CD14-positive monocyte (primary cell): Measurements from ENCODE around the gene TRIM59. TPM values are rescaled to one million over a fixed set of nuclear protein-coding genes. Genes with fewer than 3 reads are reported as not detected.

Experiments
- DNase-seq, 3 donors: peaks; one replicate each; pipeline ENCODE4 v3.0.0-alpha.2; 2011 to 2022
- H2AFZ ChIP-seq: 2 replicates; pipeline ENCODE4 v1.6.0; 2012; ENCODE audit warnings: mild to moderate bottlenecking, low read depth, low read length, inconsistent platforms; ENCODE audit not compliant: insufficient read depth, poor library complexity, severe bottlenecking
- H3K27ac ChIP-seq, 2 donors: 1 replicate in 1 of 2; 2 replicates in 1 of 2; pipeline ENCODE4 v1.5.1; 2012 to 2013; ENCODE audit warnings: low read length in 2 of 2, control low read depth in 1 of 2, inconsistent platforms in 1 of 2, low read depth in 1 of 2, mild to moderate bottlenecking in 1 of 2
- H3K27me3 ChIP-seq, 2 donors: one replicate each; pipeline versions ENCODE4 v1.6.0 to v1.6.1; 2011 to 2013; ENCODE audit warnings: low read length in 2 of 2; ENCODE audit not compliant: control insufficient read depth in 2 of 2, insufficient read depth in 2 of 2
- H3K36me3 ChIP-seq, 2 donors: replicated peaks in 1 of 2; 1 replicate in 1 of 2; 2 replicates in 1 of 2; pipeline versions ENCODE4 v1.5.1 to v1.6.1; 2012 to 2013; ENCODE audit warnings: low read length in 2 of 2, control low read depth in 1 of 2, inconsistent platforms in 1 of 2, mild to moderate bottlenecking in 1 of 2; ENCODE audit not compliant: insufficient read depth in 2 of 2, control insufficient read depth in 1 of 2
- H3K4me1 ChIP-seq, 2 donors: 1 replicate in 1 of 2; 2 replicates in 1 of 2; pipeline versions ENCODE4 v1.5.1 to v1.6.1; 2012 to 2013; ENCODE audit warnings: low read length in 2 of 2, control low read depth in 1 of 2, inconsistent platforms in 1 of 2, mild to moderate bottlenecking in 1 of 2, moderate library complexity in 1 of 2; ENCODE audit not compliant: insufficient read depth in 2 of 2, control insufficient read depth in 1 of 2
- H3K4me2 ChIP-seq: replicated peaks from 2 replicates; pipeline ENCODE3; 2012; ENCODE audit warnings: low read length, moderate library complexity, mild to moderate bottlenecking; ENCODE audit not compliant: poor library complexity, severe bottlenecking; ENCODE audit errors: extremely low read depth
- H3K4me3 ChIP-seq, 3 experiments: fragments of 200-600 bp in 1 of 3; sonication (generic) in 1 of 3; replicated peaks in 1 of 3; 1 replicate in 2 of 3; 2 replicates in 1 of 3; pipeline ENCODE4 v1.5.1; 2011 to 2013; ENCODE audit warnings: low read length in 3 of 3, mild to moderate bottlenecking in 3 of 3, control low read depth in 2 of 3, low read depth in 2 of 3, inconsistent platforms in 1 of 3, moderate library complexity in 1 of 3
- H3K79me2 ChIP-seq: 2 replicates; pipeline ENCODE4 v1.6.0; 2012; ENCODE audit warnings: mild to moderate bottlenecking, control low read depth, inconsistent platforms, low read length, moderate library complexity; ENCODE audit not compliant: insufficient read depth
- H3K9ac ChIP-seq: 2 replicates; pipeline ENCODE4 v1.6.0; 2017; ENCODE audit warnings: low read length, mild to moderate bottlenecking; ENCODE audit not compliant: insufficient read depth, poor library complexity, severe bottlenecking
- H3K9me3 ChIP-seq, 2 donors: replicated peaks in 1 of 2; 1 replicate in 1 of 2; 2 replicates in 1 of 2; pipeline versions ENCODE4 v1.5.1 to v1.6.1; 2012 to 2013; ENCODE audit warnings: low read length in 2 of 2, control low read depth in 1 of 2; ENCODE audit not compliant: control insufficient read depth in 1 of 2, insufficient read depth in 1 of 2
- H4K20me1 ChIP-seq: 2 replicates; pipeline ENCODE4 v1.6.0; 2012; ENCODE audit warnings: mild to moderate bottlenecking, low read length, control low read depth, moderate library complexity; ENCODE audit not compliant: insufficient read depth
- H3K27ac Mint-ChIP-seq, 7 donors: one replicate each; pipeline ENCODE4 v1.8.0; 2020; ENCODE audit warnings: mild to moderate bottlenecking in 7 of 7, mixed read lengths in 7 of 7, moderate library complexity in 6 of 7, inconsistent platforms in 2 of 7
- H3K27me3 Mint-ChIP-seq, 3 donors: one replicate each; pipeline ENCODE4 v1.8.0; 2021 to 2022; ENCODE audit warnings: low read depth in 3 of 3, mild to moderate bottlenecking in 3 of 3, mixed read lengths in 3 of 3, moderate library complexity in 3 of 3, inconsistent platforms in 1 of 3
- H3K36me3 Mint-ChIP-seq, 2 donors: one replicate each; pipeline ENCODE4 v1.8.0; 2020; ENCODE audit warnings: mixed read lengths in 2 of 2, inconsistent platforms in 1 of 2, mild to moderate bottlenecking in 1 of 2
- H3K4me1 Mint-ChIP-seq: one replicate; pipeline ENCODE4 v1.8.0; 2020; ENCODE audit warnings: mild to moderate bottlenecking, mixed read lengths
- H3K4me3 Mint-ChIP-seq, 2 donors: one replicate each; pipeline ENCODE4 v1.8.0; 2020; ENCODE audit warnings: mild to moderate bottlenecking in 2 of 2, mixed read lengths in 2 of 2, moderate library complexity in 1 of 2
- H3K9me3 Mint-ChIP-seq, 7 donors: one replicate each; pipeline ENCODE4 v1.8.0; 2020 to 2022; ENCODE audit warnings: mixed read lengths in 7 of 7, mild to moderate bottlenecking in 6 of 7, moderate library complexity in 6 of 7, inconsistent platforms in 2 of 7
- WGBS: methylation state at CpG from one replicate; pipeline ENCODE4 v1.1.5; 2013; ENCODE audit warnings: missing lambda C conversion rate; ENCODE audit not compliant: insufficient coverage; 5-methylcytosine and 5-hydroxymethylcytosine counted together
- intact Hi-C, 2 donors: fragments of 100-400 bp; cut with micrococcal nuclease; formaldehyde crosslinking; loops; one replicate each; pipeline versions ENCODE4 v1.15.0 to v1.15.1; 2023
- polyA plus RNA-seq, 3 donors: library from polyadenylated mRNA; depleted of rRNA in 1 of 3; unstranded in 2 of 3; stranded (reverse) in 1 of 3; fragments of 300-500 nt in 2 of 3; fragments of >200 nt in 1 of 3; fragmentation: Illumina TruSeq in 2 of 3; gene quantifications; 1 replicate in 2 of 3; 2 replicates in 1 of 3; pipeline ENCODE4 v1.2.3, GENCODE V29; 2012 to 2021
- TF ChIP-seq, protein P1 (sequence below): fragments of 200-600 bp; IDR thresholded peaks from one replicate; pipeline ENCODE4 v1.8.0; 2022; ENCODE audit warnings: antibody characterized with exemption, mild to moderate bottlenecking

TRIM59 gene
- polyA plus RNA-seq, 3 donors, result 2.5 to 4.2 (median 4.2) TPM

DNA sequence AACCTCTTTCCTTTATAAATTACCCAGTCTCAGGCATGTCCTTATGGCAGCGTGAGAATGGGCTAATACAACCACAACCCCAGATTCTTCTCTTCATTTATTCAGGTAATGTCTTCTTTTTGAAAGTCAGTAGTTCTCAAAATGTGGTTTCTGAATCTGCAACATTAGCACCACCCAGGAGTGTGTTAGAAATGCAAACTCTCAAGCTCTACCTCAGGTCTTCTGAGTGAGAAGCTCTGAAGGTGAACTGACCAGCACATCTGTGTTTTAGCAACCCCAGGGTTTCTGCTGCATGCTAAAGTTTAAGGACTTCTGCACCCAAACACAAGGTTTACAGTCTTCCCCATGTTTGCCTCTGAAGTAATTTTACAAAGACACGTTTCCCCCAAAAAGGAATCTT, 22.3 kb upstream of the TRIM59 start:
- no peaks in the 10 kb centered on the region for H3K4me1 ChIP-seq
- Mint-ChIP-seq H3K4me3 (no peak overlapping the region), H3K4me1 (peaks cover 7% of the 10 kb centered on the region), H3K27me3 (peaks cover 0 to 1% (median 0%) of the 10 kb centered on the region in 3 donors), H3K9me3 (peaks cover 2 to 26% (median 18%) of the 10 kb centered on the region in 7 donors), H3K36me3 (no peaks in the 10 kb centered on the region), H3K27ac (no peak overlapping the region)
- no CpG with 5 or more reads among the region's 2 CpGs for WGBS
- H3K4me2 ChIP-seq, result no peak overlapping the region
- peaks cover 15 to 21% of the 10 kb centered on the region in 2 donors for H3K9me3 ChIP-seq
- H3K27ac ChIP-seq, result no peak overlapping the region
- no peaks in the 10 kb centered on the region for H3K36me3 ChIP-seq
- H3K79me2 ChIP-seq, result no peaks in the 10 kb centered on the region
- H2AFZ ChIP-seq, result no peak overlapping the region
- no peak overlapping the region for H3K4me3 ChIP-seq
- no peak for DNase-seq
- TF ChIP-seq, protein P1, sequence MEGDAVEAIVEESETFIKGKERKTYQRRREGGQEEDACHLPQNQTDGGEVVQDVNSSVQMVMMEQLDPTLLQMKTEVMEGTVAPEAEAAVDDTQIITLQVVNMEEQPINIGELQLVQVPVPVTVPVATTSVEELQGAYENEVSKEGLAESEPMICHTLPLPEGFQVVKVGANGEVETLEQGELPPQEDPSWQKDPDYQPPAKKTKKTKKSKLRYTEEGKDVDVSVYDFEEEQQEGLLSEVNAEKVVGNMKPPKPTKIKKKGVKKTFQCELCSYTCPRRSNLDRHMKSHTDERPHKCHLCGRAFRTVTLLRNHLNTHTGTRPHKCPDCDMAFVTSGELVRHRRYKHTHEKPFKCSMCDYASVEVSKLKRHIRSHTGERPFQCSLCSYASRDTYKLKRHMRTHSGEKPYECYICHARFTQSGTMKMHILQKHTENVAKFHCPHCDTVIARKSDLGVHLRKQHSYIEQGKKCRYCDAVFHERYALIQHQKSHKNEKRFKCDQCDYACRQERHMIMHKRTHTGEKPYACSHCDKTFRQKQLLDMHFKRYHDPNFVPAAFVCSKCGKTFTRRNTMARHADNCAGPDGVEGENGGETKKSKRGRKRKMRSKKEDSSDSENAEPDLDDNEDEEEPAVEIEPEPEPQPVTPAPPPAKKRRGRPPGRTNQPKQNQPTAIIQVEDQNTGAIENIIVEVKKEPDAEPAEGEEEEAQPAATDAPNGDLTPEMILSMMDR, result no peak
- no peaks in the 10 kb centered on the region for H4K20me1 ChIP-seq
- intact Hi-C loops, result no loop called here
- H3K27me3 ChIP-seq, result no peaks in the 10 kb centered on the region
- no peak overlapping the region for H3K9ac ChIP-seq

DNA sequence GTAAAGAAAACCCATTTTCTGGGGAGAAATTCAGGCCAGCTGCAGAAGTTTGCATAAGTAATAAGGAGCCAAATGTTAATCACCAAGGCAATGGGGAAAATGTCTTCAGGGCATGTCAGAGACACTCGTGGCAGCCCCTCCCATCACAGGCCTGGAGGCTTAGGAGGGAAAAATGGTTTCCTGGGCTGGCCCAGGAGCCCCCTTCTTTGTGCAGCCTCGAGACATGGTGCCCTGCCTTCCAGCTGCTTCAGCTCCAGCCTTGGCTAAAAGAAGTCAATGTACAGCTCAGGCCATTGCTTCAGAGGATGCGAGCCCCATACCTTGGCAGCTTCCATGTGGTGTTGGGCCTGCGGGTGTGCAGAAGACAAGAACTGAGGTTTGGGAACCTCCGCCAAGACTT, 20.6 kb upstream of the TRIM59 start:
- Histone ChIP-seq H2AFZ (no peak overlapping the region), H3K9me3 (peaks cover 15 to 21% of the 10 kb centered on the region in 2 donors), H3K4me2 (no peak overlapping the region), H3K4me3 (no peak overlapping the region), H4K20me1 (no peaks in the 10 kb centered on the region), H3K9ac (no peak overlapping the region), H3K79me2 (no peaks in the 10 kb centered on the region), H3K27me3 (no peaks in the 10 kb centered on the region), H3K27ac (no peak overlapping the region), H3K36me3 (no peaks in the 10 kb centered on the region), H3K4me1 (no peaks in the 10 kb centered on the region)
- no peak overlapping the region for H3K27ac Mint-ChIP-seq
- no peak for DNase-seq
- H3K4me1 Mint-ChIP-seq, result peaks cover 7% of the 10 kb centered on the region
- peaks cover 2 to 26% (median 18%) of the 10 kb centered on the region in 7 donors for H3K9me3 Mint-ChIP-seq
- TF ChIP-seq, protein P1, result no peak
- H3K4me3 Mint-ChIP-seq, result no peak overlapping the region
- H3K27me3 Mint-ChIP-seq, result peaks cover 0 to 1% (median 0%) of the 10 kb centered on the region in 3 donors
- intact Hi-C loops, result no loop called here
- WGBS, result 93% methylated on average over 5 of the region's 5 CpGs
- H3K36me3 Mint-ChIP-seq, result no peaks in the 10 kb centered on the region
